NT2/D1 (cell line): ENCODE results near the gene KIAA1217.

Source experiments
- YY1 ChIP-seq: IDR thresholded peaks from 2 replicates; pipeline ENCODE4 v1.6.1; 2011; ENCODE audit not compliant: insufficient read length, insufficient read depth
- ZNF274 ChIP-seq: IDR thresholded peaks from 2 replicates; pipeline ENCODE4 v1.6.1; 2011; ENCODE audit warnings: mild to moderate bottlenecking, low read depth, low read length

GRCh38 chr10:24382045-24382444, 173.1 kb downstream of the KIAA1217 start:
- TF ChIP-seq YY1: no peak
- TF ChIP-seq ZNF274: no peak
